Activated naive CD4-positive, alpha-beta T cell treated with anti-CD3 and anti-CD28 coated beads for 36 hours (primary cell): ENCODE measurements around the gene FSTL5. TPM values are rescaled to one million over a fixed set of nuclear protein-coding genes. Genes with fewer than 3 reads are reported as not detected.

Source experiments
- CTCF ChIA-PET: fragments of 350-600 bp; sonication (Branson Sonifier 250); formaldehyde crosslinking; loops from one replicate; lab custom pipeline; 2021; ENCODE audit warnings: antibody characterized with exemption; lab: Charles Lee
- DNase-seq: peaks from one replicate; pipeline ENCODE4 v3.0.0-alpha.2; 2020
- H3K27ac Mint-ChIP-seq: one replicate; pipeline ENCODE4 v1.8.0; 2021; ENCODE audit warnings: mild to moderate bottlenecking, mixed read lengths
- H3K27me3 Mint-ChIP-seq: one replicate; pipeline ENCODE4 v1.8.0; 2021; ENCODE audit warnings: low read depth, mixed read lengths
- H3K36me3 Mint-ChIP-seq: one replicate; pipeline ENCODE4 v1.8.0; 2021; ENCODE audit warnings: low read depth, mixed read lengths
- H3K4me1 Mint-ChIP-seq: one replicate; pipeline ENCODE4 v1.8.0; 2021; ENCODE audit warnings: low read depth, mixed read lengths
- H3K4me3 Mint-ChIP-seq: one replicate; pipeline ENCODE4 v1.8.0; 2021; ENCODE audit warnings: mild to moderate bottlenecking, moderate library complexity, mixed read lengths
- H3K9me3 Mint-ChIP-seq: one replicate; pipeline ENCODE4 v1.8.0; 2021; ENCODE audit warnings: mixed read lengths
- intact Hi-C: fragments of 100-400 bp; cut with micrococcal nuclease; formaldehyde crosslinking; loops from one replicate; pipeline ENCODE4 v1.15.1; 2023
- total RNA-seq, 2 experiments: library from RNA; stranded (reverse); gene quantifications; one replicate each; pipeline ENCODE4 v1.2.3, GENCODE V29; 2021

FSTL5 gene
- total RNA-seq, 2 experiments from 2014 or later: not detected

- DNase-seq: no peak
- Mint-ChIP-seq H3K36me3 (no peaks in the 10 kb centered on the region), H3K4me3 (no peak overlapping the region), H3K4me1 (no peaks in the 10 kb centered on the region), H3K27ac (no peak overlapping the region), H3K9me3 (peaks cover 5% of the 10 kb centered on the region), H3K27me3 (no peaks in the 10 kb centered on the region)
- intact Hi-C loops: no loop called here
- CTCF ChIA-PET: no interaction called here
Observed at GRCh38 chr4:161647757-161648156, 516.0 kb downstream of the FSTL5 start.

DNA sequence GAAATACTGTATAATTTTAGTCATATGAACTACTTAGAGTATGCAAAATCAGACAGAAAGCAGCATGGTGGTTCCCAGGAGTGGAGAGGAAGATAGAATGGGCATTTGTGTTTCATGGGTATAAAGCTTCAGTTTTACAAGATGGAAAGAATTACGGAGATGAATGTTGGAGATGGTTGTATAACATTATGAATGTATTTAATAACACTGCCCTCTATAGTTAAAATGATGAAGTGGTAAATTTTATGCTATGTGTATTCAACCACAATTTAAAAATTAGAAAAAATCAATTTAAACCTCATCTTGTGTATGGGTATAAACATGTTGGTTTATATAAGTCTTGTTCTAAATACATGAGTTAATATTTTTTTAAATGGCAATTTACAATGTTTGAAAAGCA lies 521.1 kb downstream of the FSTL5 start:
- Mint-ChIP-seq H3K4me1 (no peaks in the 10 kb centered on the region), H3K27me3 (no peaks in the 10 kb centered on the region), H3K36me3 (no peaks in the 10 kb centered on the region), H3K9me3 (peaks cover 7% of the 10 kb centered on the region), H3K27ac (no peak overlapping the region), H3K4me3 (no peak overlapping the region)
- intact Hi-C loops: no loop called here
- no peak for DNase-seq
- CTCF ChIA-PET: no interaction called here

GRCh38 chr4:161629694-161630441 lies 533.9 kb downstream of the FSTL5 start:
- peaks cover 5% of the 10 kb centered on the region for H3K9me3 Mint-ChIP-seq

DNA sequence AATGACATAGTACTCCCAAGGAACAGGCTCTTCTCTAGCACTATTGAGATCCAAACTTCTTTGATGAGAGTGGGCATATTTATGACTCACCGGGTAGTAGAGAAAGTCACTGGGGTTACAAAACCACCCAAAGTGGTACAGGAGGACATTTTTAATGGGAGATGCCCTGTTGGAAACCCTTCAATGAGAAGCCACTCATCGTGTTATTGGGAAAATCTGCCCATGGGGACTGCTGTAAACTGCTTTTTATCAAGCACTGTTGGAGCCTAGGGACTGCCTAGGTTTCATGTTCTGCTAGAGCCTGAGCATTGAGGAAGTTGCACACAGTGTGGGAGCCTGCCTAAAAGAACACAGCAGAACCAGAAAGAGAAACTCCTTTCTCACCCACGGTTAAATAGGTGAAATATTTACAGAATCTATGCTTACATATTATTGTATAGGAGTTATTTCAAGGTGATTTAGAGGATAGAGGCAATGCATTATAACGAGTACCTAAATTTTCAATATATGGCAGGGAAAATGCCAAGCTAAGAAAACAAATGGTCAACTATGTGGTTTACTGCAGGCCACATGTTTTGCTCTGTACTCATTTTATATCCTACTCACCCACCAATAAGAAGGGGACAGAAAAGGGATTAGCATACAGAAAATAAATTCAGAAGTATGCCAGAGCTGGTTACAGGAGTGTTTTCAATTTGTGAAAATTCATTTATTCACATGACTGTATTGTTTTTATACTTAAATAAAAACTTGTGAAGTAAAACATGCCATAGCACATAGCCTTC lies 559.1 kb downstream of the FSTL5 start:
- no peak overlapping the region for H3K27ac Mint-ChIP-seq
- no peak overlapping the region for H3K4me3 Mint-ChIP-seq
- no peaks in the 10 kb centered on the region for H3K36me3 Mint-ChIP-seq
- H3K27me3 Mint-ChIP-seq: no peaks in the 10 kb centered on the region
- CTCF ChIA-PET: no interaction called here
- H3K4me1 Mint-ChIP-seq: no peaks in the 10 kb centered on the region
- peaks cover 6% of the 10 kb centered on the region for H3K9me3 Mint-ChIP-seq
- intact Hi-C loops: no loop called here
- no peak for DNase-seq

More at GRCh38 chr4:161629694-161630441, 533.9 kb downstream of the FSTL5 start:
- H3K4me3 Mint-ChIP-seq: no peak overlapping the region
- no peaks in the 10 kb centered on the region for H3K36me3 Mint-ChIP-seq
- intact Hi-C loops: no loop called here
- H3K4me1 Mint-ChIP-seq: no peaks in the 10 kb centered on the region
- H3K27me3 Mint-ChIP-seq: no peaks in the 10 kb centered on the region
- DNase-seq: peak; percentile 2
- CTCF ChIA-PET: no interaction called here
- no peak overlapping the region for H3K27ac Mint-ChIP-seq

DNA sequence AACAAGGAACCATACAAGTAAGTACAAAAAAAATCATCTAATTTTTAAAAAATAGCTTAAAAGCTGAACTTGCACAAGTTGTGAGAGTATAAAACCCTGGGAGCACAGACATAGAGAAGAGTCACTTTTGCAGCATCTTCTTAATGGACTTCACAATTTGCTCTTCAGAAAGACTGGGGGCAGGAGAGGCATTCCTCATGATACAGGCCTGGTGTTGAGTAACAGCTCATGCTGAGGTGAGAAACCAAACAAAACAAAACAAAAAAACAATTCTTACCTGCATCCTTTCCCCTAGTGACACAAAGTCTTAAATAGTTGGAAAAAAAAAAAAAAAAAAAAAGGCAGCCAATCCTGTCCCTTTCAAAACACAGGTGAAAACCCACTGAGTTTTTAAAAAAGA lies 562.8 kb downstream of the FSTL5 start:
- intact Hi-C loops: no loop called here
- Mint-ChIP-seq H3K27ac (no peak overlapping the region), H3K4me3 (no peak overlapping the region), H3K4me1 (no peaks in the 10 kb centered on the region), H3K36me3 (no peaks in the 10 kb centered on the region), H3K27me3 (no peaks in the 10 kb centered on the region), H3K9me3 (peaks cover 7% of the 10 kb centered on the region)
- DNase-seq: no peak
- CTCF ChIA-PET: interaction anchor here (0.6 kb wide), 1 partner anchor 450 kb away, joined by 3 read pairs; no protein-coding TSS in a partner anchor

DNA sequence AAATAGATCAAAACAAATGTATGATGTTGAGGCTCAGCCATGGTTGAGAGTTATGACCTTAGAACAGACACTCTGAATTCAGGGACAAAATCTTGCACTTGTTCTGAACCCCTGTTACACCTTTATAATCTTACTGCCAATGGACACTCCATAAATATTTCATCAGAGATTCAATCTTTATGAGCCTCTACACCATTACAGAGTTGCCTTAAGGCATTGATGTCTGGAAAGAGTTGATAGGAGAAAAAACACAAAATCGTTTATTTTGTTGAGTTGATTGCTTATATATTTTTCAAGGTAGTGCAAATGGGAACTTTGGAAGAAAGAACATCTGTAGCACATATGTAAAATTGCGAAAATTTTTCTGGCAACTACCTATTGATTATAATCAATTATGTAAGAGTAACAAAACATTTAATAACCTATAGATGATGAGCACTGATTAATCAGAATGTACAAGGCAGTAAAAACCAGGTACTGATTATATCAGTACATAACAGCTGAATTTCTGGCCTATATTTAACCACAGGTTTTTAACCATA lies 568.5 kb downstream of the FSTL5 start:
- CTCF ChIA-PET: no interaction called here
- intact Hi-C loops: no loop called here
- H3K27ac Mint-ChIP-seq: no peak overlapping the region
- H3K36me3 Mint-ChIP-seq: no peaks in the 10 kb centered on the region
- DNase-seq: no peak
- H3K9me3 Mint-ChIP-seq: peaks cover 6% of the 10 kb centered on the region
- H3K4me3 Mint-ChIP-seq: no peak overlapping the region
- H3K4me1 Mint-ChIP-seq: no peaks in the 10 kb centered on the region
- no peaks in the 10 kb centered on the region for H3K27me3 Mint-ChIP-seq

DNA sequence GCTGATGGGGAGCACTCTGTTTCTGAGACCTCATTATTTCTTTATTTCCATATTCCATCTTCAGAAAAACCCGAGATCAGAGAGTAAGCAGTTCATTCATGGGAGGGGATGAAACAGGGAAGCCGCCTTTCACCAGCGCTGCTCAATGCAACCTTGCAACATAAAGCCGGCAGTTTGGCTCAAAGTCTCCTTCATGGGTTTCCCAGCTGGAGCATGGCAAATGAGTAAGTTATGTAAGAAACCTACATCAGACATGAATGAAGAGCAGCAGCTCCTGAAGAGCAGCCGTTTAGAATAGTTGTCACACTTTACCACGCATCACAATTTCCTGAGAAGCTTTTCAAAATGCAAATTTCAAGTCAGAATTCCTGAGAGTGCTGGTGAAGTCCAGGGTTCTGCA lies 578.8 kb downstream of the FSTL5 start:
- CTCF ChIA-PET: no interaction called here
- Mint-ChIP-seq H3K27me3 (no peaks in the 10 kb centered on the region), H3K36me3 (no peaks in the 10 kb centered on the region), H3K9me3 (peaks cover 6% of the 10 kb centered on the region), H3K27ac (no peak overlapping the region), H3K4me1 (no peaks in the 10 kb centered on the region), H3K4me3 (no peak overlapping the region)
- intact Hi-C loops: no loop called here
- DNase-seq: no peak

DNA sequence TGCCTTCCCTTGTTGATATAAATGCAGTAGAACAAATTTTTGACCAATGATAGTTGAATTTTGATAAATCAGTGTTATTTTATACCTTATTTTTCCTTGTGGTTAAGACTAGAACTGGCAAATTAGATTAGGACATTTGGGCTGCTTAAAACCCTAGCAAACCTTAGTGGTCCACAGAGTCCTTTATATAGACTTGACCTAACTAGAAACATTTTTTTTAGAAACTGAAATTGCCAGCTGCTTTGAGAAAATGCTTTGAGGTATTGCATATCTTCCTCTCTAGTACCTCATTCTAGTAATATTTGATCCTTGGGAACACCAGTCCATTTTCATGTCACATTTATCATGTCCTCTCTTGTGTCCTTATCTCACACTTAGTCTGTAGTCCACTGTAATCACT lies 580.3 kb downstream of the FSTL5 start:
- CTCF ChIA-PET: interaction anchor here (1.0 kb wide), 1 partner anchor 22 kb away, joined by 3 read pairs; no protein-coding TSS in a partner anchor
- intact Hi-C loops: no loop called here
- DNase-seq: no peak
- Mint-ChIP-seq H3K36me3 (no peaks in the 10 kb centered on the region), H3K27me3 (no peaks in the 10 kb centered on the region), H3K4me1 (no peaks in the 10 kb centered on the region), H3K27ac (no peak overlapping the region), H3K4me3 (no peak overlapping the region), H3K9me3 (peaks cover 5% of the 10 kb centered on the region)

DNA sequence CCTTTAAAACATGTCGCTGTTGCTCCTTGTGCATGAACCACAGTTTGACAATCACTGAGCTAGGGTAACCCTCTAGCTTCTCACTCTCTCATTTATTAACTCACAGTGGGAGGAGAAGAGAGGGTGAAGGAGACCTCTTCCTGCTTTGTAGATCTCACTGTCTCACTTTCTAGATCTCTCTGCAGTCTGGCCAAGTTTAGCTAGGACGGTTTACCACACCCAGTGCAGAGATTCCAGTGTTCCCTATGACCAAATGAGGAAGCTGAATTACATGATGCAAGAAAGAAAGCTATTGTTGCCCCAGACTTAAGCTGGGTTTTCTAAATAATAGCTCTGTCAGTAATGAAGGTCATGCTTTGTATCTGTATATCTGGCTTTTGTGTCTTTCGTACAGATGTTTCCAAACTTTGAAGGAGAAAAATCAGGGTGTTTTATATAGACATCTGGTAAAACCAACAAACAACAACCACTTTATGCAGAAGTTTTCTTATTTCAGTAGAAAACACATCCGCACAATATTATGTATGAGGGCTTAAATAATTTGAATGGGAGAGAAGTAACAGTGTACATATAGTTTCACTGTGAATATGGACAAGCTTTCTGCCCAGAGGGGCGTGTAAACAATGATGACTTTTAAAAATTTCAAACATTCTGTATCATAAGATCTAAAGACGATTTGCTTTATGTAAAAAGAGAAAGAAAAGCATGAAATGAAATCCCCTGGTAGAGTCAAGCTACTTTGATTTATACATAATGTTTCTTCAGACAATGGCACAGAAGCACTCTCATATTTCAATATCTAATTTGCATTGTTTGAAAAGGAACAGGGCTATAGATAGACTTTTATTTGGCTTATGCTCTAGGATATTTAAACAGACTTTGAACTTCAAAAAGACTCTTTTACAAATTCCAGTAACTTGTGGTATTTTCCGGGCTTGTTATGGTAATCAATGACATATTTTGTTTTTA lies 582.3 kb downstream of the FSTL5 start:
- Mint-ChIP-seq H3K27me3 (no peaks in the 10 kb centered on the region), H3K27ac (no peak overlapping the region), H3K4me1 (no peaks in the 10 kb centered on the region), H3K36me3 (no peaks in the 10 kb centered on the region), H3K4me3 (no peak overlapping the region), H3K9me3 (peaks cover 6% of the 10 kb centered on the region)
- intact Hi-C loops: no loop called here
- CTCF ChIA-PET: no interaction called here
- DNase-seq: no peak

DNA sequence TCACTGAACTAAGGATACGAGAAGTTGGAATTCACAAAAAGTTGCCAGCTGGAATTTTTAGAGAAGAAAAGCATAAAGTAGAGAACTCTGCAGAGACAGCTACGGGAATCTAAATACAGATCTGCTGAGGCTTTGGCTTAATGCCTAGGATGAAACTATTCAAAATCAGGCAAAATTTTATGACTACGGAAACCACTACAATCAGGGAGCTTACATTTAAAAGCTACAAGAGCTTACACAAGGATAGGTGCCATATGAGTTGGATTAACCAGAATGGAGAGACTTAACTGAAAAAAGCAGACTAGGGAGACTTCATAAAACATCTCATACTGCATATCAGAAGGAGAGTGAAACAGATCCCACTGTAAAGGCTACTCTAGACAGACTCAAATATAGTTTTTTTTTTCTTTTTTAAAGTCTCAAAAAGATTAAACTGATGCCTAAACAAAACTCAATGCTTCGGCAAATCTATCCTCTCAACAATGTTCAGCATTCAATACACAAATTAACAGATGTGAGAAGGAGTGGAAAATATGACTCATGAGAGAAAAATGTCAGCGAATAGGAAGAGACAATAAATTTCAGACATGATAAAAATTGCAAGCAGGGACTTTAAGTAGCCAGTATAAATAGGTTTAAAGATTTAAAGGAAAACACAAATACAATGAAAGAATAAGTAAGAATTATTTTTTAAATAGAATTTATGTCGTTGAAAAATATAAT lies 586.1 kb downstream of the FSTL5 start:
- no peak for DNase-seq
- H3K36me3 Mint-ChIP-seq: no peaks in the 10 kb centered on the region
- H3K4me3 Mint-ChIP-seq: no peak overlapping the region
- peaks cover 15% of the 10 kb centered on the region for H3K9me3 Mint-ChIP-seq
- intact Hi-C loops: no loop called here
- H3K27ac Mint-ChIP-seq: no peak overlapping the region
- no peaks in the 10 kb centered on the region for H3K4me1 Mint-ChIP-seq
- H3K27me3 Mint-ChIP-seq: no peaks in the 10 kb centered on the region
- CTCF ChIA-PET: no interaction called here

DNA sequence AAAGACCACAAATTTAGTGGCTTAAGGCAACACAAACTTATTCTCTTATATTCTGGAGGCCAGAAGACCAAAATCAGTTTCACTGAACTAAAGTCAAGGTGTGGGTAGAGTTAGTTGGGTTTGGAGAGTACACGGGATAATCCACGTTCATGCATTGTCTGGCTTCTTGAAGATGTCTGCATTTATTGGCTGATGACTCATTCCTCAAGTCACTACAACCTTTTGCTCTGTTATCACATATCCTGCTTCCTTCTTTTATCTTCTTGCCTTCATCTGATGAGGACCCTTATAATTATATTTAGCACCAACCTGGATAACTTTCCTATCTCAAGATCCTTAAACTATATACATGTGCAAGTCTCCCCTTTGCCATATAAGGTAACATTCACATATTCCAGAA lies 590.0 kb downstream of the FSTL5 start:
- DNase-seq: no peak

More for the DNA sequence above, 590.0 kb downstream of the FSTL5 start:
- Mint-ChIP-seq H3K4me1 (no peaks in the 10 kb centered on the region), H3K27me3 (no peaks in the 10 kb centered on the region), H3K36me3 (no peaks in the 10 kb centered on the region), H3K27ac (no peak overlapping the region), H3K9me3 (peaks cover 19% of the 10 kb centered on the region), H3K4me3 (no peak overlapping the region)
- intact Hi-C loops: no loop called here
- CTCF ChIA-PET: no interaction called here
